SK-N-SH (cell line): Measurements from ENCODE around the gene ARHGAP29. TPM values are rescaled to one million over a fixed set of nuclear protein-coding genes. Genes with fewer than 3 reads are reported as not detected.
A peak's percentile ranks its signal among the peaks of the same experiment; 100 is the strongest.

ENCODE experiments used
- CTCF ChIA-PET: fragments of 300-600, 350-600 bp; formaldehyde crosslinking; extraction: SDS; loops from one replicate; lab custom pipeline; 2021; lab: Yijun Ruan, JAX
- POLR2A ChIA-PET: fragments of 350-600 bp; sonication (Branson Sonifier 250); formaldehyde crosslinking; extraction: SDS; loops from one replicate; lab custom pipeline; 2020; ENCODE audit warnings: antibody characterized with exemption, inconsistent platforms; lab: Yijun Ruan, JAX
- DNase-seq: peaks from one replicate; pipeline ENCODE4 v3.0.0; 2012
- H2AFZ ChIP-seq: fragments of 200-600 bp; sonication (generic); 2 replicates; pipeline ENCODE4 v1.8.1; 2016; ENCODE audit warnings: antibody characterized with exemption, mild to moderate bottlenecking, low read depth
- H3F3A ChIP-seq: fragments of 200-600 bp; sonication (generic); replicated peaks from 2 replicates; pipeline ENCODE3; 2016; ENCODE audit warnings: antibody characterized with exemption, mild to moderate bottlenecking; ENCODE audit not compliant: insufficient read depth
- H3K27ac ChIP-seq, 2 experiments: fragments of 200-500 bp in 1 of 2; fragments of 200-600 bp in 1 of 2; sonication (Bioruptor generic) in 1 of 2; sonication (generic), shearing (Covaris generic) in 1 of 2; 2 replicates each; pipeline versions ENCODE4 v1.5.1 to v1.6.1; 2014 to 2016; ENCODE audit warnings: low read depth in 2 of 2, inconsistent platforms in 1 of 2, low read length in 1 of 2, mild to moderate bottlenecking in 1 of 2, mixed read lengths in 1 of 2
- H3K27me3 ChIP-seq: fragments of 200-600 bp; sonication (generic), shearing (Covaris generic); 2 replicates; pipeline ENCODE4 v1.6.1; 2016; ENCODE audit warnings: mixed run types; ENCODE audit not compliant: insufficient read depth
- H3K36me3 ChIP-seq, 2 experiments: fragments of 200-500 bp in 1 of 2; fragments of 200-600 bp in 1 of 2; sonication (Bioruptor generic) in 1 of 2; sonication (generic) in 1 of 2; replicated peaks in 1 of 2; 2 replicates each; pipeline versions ENCODE3 to v1.5.1; 2014 to 2016; ENCODE audit warnings: low read length in 1 of 2, mild to moderate bottlenecking in 1 of 2; ENCODE audit not compliant: insufficient read depth in 2 of 2, control insufficient read depth in 1 of 2
- H3K4me1 ChIP-seq, 2 experiments: fragments of 200-500 bp in 1 of 2; fragments of 200-600 bp in 1 of 2; sonication (Bioruptor generic) in 1 of 2; sonication (generic), shearing (Covaris generic) in 1 of 2; 2 replicates each; pipeline versions ENCODE4 v1.5.1 to v1.6.1; 2014 to 2016; ENCODE audit warnings: low read depth in 1 of 2, low read length in 1 of 2, mixed run types in 1 of 2; ENCODE audit not compliant: insufficient read depth in 2 of 2, control insufficient read depth in 1 of 2
- H3K4me2 ChIP-seq: fragments of 200-600 bp; sonication (generic), shearing (Covaris generic); 2 replicates; pipeline ENCODE4 v1.6.1; 2017; ENCODE audit warnings: mixed run types
- H3K4me3 ChIP-seq, 2 experiments: fragments of 200-500 bp in 1 of 2; fragments of 200-600 bp in 1 of 2; sonication (Bioruptor generic) in 1 of 2; sonication (generic), shearing (Covaris generic) in 1 of 2; 2 replicates each; pipeline versions ENCODE4 v1.5.1 to v1.8.1; 2014 to 2016; ENCODE audit warnings: low read depth in 2 of 2, inconsistent platforms in 1 of 2, low read length in 1 of 2, mild to moderate bottlenecking in 1 of 2, mixed read lengths in 1 of 2, moderate library complexity in 1 of 2
- H3K79me2 ChIP-seq: fragments of 200-600 bp; sonication (generic); 2 replicates; pipeline ENCODE4 v1.8.1; 2017; ENCODE audit warnings: mild to moderate bottlenecking; ENCODE audit not compliant: insufficient read depth
- H3K9ac ChIP-seq: fragments of 200-600 bp; sonication (generic); 2 replicates; pipeline ENCODE4 v1.6.1; 2017; ENCODE audit warnings: mixed run types
- H3K9me2 ChIP-seq: fragments of 200-600 bp; sonication (generic); 2 replicates; pipeline ENCODE4 v1.6.1; 2017; ENCODE audit warnings: mixed run types
- H3K9me3 ChIP-seq: fragments of 200-600 bp; sonication (generic); 2 replicates; pipeline ENCODE4 v1.6.1; 2017; ENCODE audit warnings: mixed run types, mild to moderate bottlenecking, moderate library complexity
- H4K20me1 ChIP-seq: fragments of 200-600 bp; sonication (generic); 2 replicates; pipeline ENCODE4 v1.6.1; 2017; ENCODE audit warnings: mild to moderate bottlenecking, mixed run types; ENCODE audit not compliant: insufficient read depth
- FOSL2 ChIP-seq: IDR thresholded peaks from 2 replicates; pipeline ENCODE4 v1.4.0; 2012; ENCODE audit warnings: low read depth, mild to moderate bottlenecking, moderate library complexity, borderline replicate concordance
- FOXJ3 ChIP-seq: sonication (generic); formaldehyde crosslinking; IDR thresholded peaks from 2 replicates; pipeline ENCODE4 v1.5.1; 2020; ENCODE audit warnings: mild to moderate bottlenecking, missing genetic modification reagents
- MEF2A ChIP-seq: IDR thresholded peaks from 2 replicates; pipeline ENCODE4 v1.4.0; 2012; ENCODE audit warnings: low read depth, borderline replicate concordance
- NFIC ChIP-seq: IDR thresholded peaks from 2 replicates; pipeline ENCODE4 v1.4.0; 2012; ENCODE audit warnings: borderline replicate concordance
- NRF1 ChIP-seq: IDR thresholded peaks from 2 replicates; pipeline ENCODE4 v1.6.1; 2012; ENCODE audit warnings: low read depth, mild to moderate bottlenecking, low read length
- RCOR1 ChIP-seq: fragments of 150-350 bp; IDR thresholded peaks from 2 replicates; pipeline ENCODE4 v1.6.1; 2017; ENCODE audit warnings: antibody characterized with exemption, low read length
- RXRA ChIP-seq: IDR thresholded peaks from 2 replicates; pipeline ENCODE4 v1.4.0; 2012; ENCODE audit warnings: low read depth, mild to moderate bottlenecking, borderline replicate concordance
- SIN3A ChIP-seq: IDR thresholded peaks from 2 replicates; pipeline ENCODE4 v1.6.1; 2012; ENCODE audit warnings: low read depth, mild to moderate bottlenecking, low read length, moderate library complexity, borderline replicate concordance
- TAF1 ChIP-seq: IDR thresholded peaks from 2 replicates; pipeline ENCODE4 v1.6.1; 2012; ENCODE audit warnings: low read depth, mild to moderate bottlenecking, low read length, moderate library complexity, borderline replicate concordance
- WGBS: methylation state at CpG from one replicate; pipeline ENCODE4 v1.1.6; 2017; ENCODE audit warnings: low lambda C conversion rate; 5-methylcytosine and 5-hydroxymethylcytosine counted together
- polyA plus RNA-seq, 3 experiments: library from polyadenylated mRNA; depleted of rRNA; stranded (reverse); fragments of >200 nt; gene quantifications; 2 replicates each; pipeline ENCODE4 v1.2.3, GENCODE V29; 2012
- TF ChIP-seq, protein P1 (sequence below): fragments of 200-600 bp; sonication (generic); IDR thresholded peaks from 2 replicates; pipeline ENCODE4 v1.6.1; 2017; ENCODE audit warnings: antibody characterized with exemption, mild to moderate bottlenecking, moderate library complexity
- TF ChIP-seq, protein P2 (sequence below): IDR thresholded peaks from 2 replicates; pipeline ENCODE4 v1.4.0; 2012; ENCODE audit warnings: low read depth, borderline replicate concordance
- TF ChIP-seq, protein P3 (sequence below): IDR thresholded peaks from 2 replicates; pipeline ENCODE4; 2012

The ARHGAP29 gene
- polyA plus RNA-seq, 1 of the 3 experiments (the other 2 are of a cell fraction), result 20.1 TPM

DNA sequence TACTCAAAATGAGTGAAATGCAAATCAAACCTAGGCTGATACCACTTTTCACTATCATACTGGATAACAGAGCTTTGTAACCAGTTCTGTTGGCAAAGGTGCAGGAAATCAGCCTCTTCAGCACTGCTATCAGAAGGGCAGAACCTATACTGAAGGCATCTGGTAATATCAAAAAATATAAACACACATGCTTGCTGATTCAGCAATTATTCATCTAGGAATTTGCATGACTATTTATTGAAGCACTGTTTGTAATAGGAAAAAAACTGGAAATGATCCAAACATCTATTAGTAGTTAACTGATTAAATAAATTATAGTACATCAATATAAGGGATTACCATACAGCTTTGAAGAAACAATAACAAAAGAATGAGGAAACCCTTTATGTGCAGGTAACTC is 21.4 kb downstream of the ARHGAP29 start:
- DNase-seq, result no peak
- no peak overlapping the region for H3K4me3 ChIP-seq
- no peaks in the 10 kb centered on the region for H3K9me3 ChIP-seq
- CTCF ChIA-PET, result interaction anchor here (1.5 kb wide), 1 partner anchor 10 kb away, joined by 5 read pairs; no protein-coding TSS in a partner anchor
- no peaks in the 10 kb centered on the region for H4K20me1 ChIP-seq
- peaks cover 8 to 19% of the 10 kb centered on the region in 2 experiments for H3K36me3 ChIP-seq
- no peak overlapping the region for H3K4me2 ChIP-seq
- no peaks in the 10 kb centered on the region; a peak in 2 of 4 replicates for H3K4me1 ChIP-seq
- no peaks in the 10 kb centered on the region for H3K27me3 ChIP-seq
- TF ChIP-seq, protein P1, sequence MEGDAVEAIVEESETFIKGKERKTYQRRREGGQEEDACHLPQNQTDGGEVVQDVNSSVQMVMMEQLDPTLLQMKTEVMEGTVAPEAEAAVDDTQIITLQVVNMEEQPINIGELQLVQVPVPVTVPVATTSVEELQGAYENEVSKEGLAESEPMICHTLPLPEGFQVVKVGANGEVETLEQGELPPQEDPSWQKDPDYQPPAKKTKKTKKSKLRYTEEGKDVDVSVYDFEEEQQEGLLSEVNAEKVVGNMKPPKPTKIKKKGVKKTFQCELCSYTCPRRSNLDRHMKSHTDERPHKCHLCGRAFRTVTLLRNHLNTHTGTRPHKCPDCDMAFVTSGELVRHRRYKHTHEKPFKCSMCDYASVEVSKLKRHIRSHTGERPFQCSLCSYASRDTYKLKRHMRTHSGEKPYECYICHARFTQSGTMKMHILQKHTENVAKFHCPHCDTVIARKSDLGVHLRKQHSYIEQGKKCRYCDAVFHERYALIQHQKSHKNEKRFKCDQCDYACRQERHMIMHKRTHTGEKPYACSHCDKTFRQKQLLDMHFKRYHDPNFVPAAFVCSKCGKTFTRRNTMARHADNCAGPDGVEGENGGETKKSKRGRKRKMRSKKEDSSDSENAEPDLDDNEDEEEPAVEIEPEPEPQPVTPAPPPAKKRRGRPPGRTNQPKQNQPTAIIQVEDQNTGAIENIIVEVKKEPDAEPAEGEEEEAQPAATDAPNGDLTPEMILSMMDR, result no peak
- TF ChIP-seq TAF1, result no peak
- TF ChIP-seq FOSL2, result peak; percentile 16; the same call in 1 of the 2 replicates
- TF ChIP-seq, protein P2, sequence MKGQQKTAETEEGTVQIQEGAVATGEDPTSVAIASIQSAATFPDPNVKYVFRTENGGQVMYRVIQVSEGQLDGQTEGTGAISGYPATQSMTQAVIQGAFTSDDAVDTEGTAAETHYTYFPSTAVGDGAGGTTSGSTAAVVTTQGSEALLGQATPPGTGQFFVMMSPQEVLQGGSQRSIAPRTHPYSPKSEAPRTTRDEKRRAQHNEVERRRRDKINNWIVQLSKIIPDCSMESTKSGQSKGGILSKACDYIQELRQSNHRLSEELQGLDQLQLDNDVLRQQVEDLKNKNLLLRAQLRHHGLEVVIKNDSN, result no peak
- TF ChIP-seq NFIC, result no peak
- POLR2A ChIA-PET, result no interaction called here
- peaks cover 8% of the 10 kb centered on the region for H3F3A ChIP-seq
- no peaks in the 10 kb centered on the region for H3K9me2 ChIP-seq
- no peak overlapping the region for H3K9ac ChIP-seq
- peaks cover 20% of the 10 kb centered on the region; the same call in 1 of the 2 replicates for H3K79me2 ChIP-seq
- no peak overlapping the region for H2AFZ ChIP-seq
- no peak overlapping the region for H3K27ac ChIP-seq

DNA sequence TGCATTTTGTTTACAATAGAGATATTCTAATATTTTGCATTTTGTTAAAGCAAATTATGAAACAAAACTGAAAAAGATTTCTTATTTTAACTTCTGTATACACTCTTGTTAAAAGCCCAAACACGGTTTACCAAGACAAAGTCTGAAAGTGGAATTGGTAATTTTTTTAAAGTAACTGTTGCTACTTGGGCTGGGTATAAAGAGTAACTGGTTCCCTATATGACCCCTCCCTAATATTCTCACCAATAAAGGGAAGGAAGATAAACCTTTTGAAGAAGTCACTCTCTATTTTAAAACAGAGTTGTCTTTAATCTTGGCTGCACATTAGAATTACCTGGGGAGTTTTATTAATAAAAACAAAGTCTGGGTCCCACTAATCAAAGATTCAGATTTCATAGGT is 27.4 kb downstream of the ARHGAP29 start:
- Histone ChIP-seq H2AFZ (no peak overlapping the region), H3K9me3 (peaks cover 8% of the 10 kb centered on the region), H3K36me3 (peaks cover under 1 to 59% of the 10 kb centered on the region in 2 experiments), H4K20me1 (no peaks in the 10 kb centered on the region), H3K4me1 (peaks cover 0 to 5% of the 10 kb centered on the region in 2 experiments; a peak in 1 of 4 replicates), H3K9ac (no peak overlapping the region), H3K27ac (no peak overlapping the region), H3K27me3 (no peaks in the 10 kb centered on the region), H3K4me2 (no peak overlapping the region), H3K4me3 (no peak overlapping the region), H3F3A (peaks cover 6% of the 10 kb centered on the region), H3K79me2 (peaks cover 27% of the 10 kb centered on the region; the same call in 1 of the 2 replicates), H3K9me2 (no peaks in the 10 kb centered on the region)
- 98% methylated on average over 1 of the region's 1 CpG for WGBS
- CTCF ChIA-PET, result interaction anchor here (0.6 to 2.1 kb wide), 2 partner anchors 11 to 148 kb away, joined by 3 to 8 read pairs; no protein-coding TSS in a partner anchor
- POLR2A ChIA-PET, result no interaction called here
- TF ChIP-seq RXRA, result no peak
- TF ChIP-seq MEF2A, result no peak
- TF ChIP-seq NRF1, result no peak
- no peak for TF ChIP-seq RCOR1
- no peak for TF ChIP-seq FOXJ3 (CRISPR knock-in tag)
- no peak for TF ChIP-seq SIN3A
- TF ChIP-seq, protein P3, sequence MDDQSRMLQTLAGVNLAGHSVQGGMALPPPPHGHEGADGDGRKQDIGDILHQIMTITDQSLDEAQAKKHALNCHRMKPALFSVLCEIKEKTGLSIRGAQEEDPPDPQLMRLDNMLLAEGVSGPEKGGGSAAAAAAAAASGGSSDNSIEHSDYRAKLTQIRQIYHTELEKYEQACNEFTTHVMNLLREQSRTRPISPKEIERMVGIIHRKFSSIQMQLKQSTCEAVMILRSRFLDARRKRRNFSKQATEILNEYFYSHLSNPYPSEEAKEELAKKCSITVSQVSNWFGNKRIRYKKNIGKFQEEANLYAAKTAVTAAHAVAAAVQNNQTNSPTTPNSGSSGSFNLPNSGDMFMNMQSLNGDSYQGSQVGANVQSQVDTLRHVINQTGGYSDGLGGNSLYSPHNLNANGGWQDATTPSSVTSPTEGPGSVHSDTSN, result no peak
- no peak for DNase-seq
